ENCODE results near the gene LSP1.
"Not testable (repeated sequence)": the region's sequence is repeated elsewhere in the genome, so short reads cannot be mapped to it uniquely, and the experiment has no call there.

Gene LSP1

GRCh38 chr11:1879342-1879940 is 26.6 kb downstream of the LSP1 start:
- DNase-seq = no peak

- no peak for DNase-seq
Measured at GRCh38 chr11:1879941-1880720, 27.2 kb downstream of the LSP1 start.

GRCh38 chr11:1880746-1881441 is 28.0 kb downstream of the LSP1 start:
- no peak for DNase-seq

GRCh38 chr11:1881442-1882264 is 28.8 kb downstream of the LSP1 start:
- no peak for DNase-seq

- peak in 1 of 2 experiments; percentile 9 for DNase-seq
Measured at GRCh38 chr11:1882265-1883238, 29.7 kb downstream of the LSP1 start.

GRCh38 chr11:1883346-1884302 is 30.7 kb downstream of the LSP1 start:
- DNase-seq = no peak

- DNase-seq = no peak
Measured at GRCh38 chr11:1884303-1884700, 31.4 kb downstream of the LSP1 start.

GRCh38 chr11:1886551-1886950 is 33.7 kb downstream of the LSP1 start:
- not testable (repeated sequence) for DNase-seq

- no peak for DNase-seq
Measured at GRCh38 chr11:1887451-1888346, 34.8 kb downstream of the LSP1 start.

GRCh38 chr11:1888347-1888753 is 35.5 kb downstream of the LSP1 start:
- no peak for DNase-seq

- DNase-seq = no peak
Measured at GRCh38 chr11:1888811-1889210, 35.9 kb downstream of the LSP1 start.

- no peak for DNase-seq
Measured at GRCh38 chr11:1889224-1889930, 36.5 kb downstream of the LSP1 start.

- no peak for DNase-seq
Measured at GRCh38 chr11:1889941-1890855, 37.3 kb downstream of the LSP1 start.

- no peak for DNase-seq
Measured at GRCh38 chr11:1890856-1891830, 38.3 kb downstream of the LSP1 start.

- no peak for DNase-seq
Measured at GRCh38 chr11:1891831-1892115, 38.9 kb downstream of the LSP1 start, which contains the start of gene PRR33. TSS of gene PRR33 (minus strand) at chr11:1891895. CDS start at chr11:1890584, 1,311 bp downstream.

GRCh38 chr11:1892116-1892515 is 39.2 kb downstream of the LSP1 start:
- DNase-seq = no peak

GRCh38 chr11:1892558-1892957 is 39.7 kb downstream of the LSP1 start:
- no peak for DNase-seq
